Fibroblast of the aortic adventitia (primary cell): ENCODE measurements around the gene ZNF628. TPM values are rescaled to one million over a fixed set of nuclear protein-coding genes. Genes with fewer than 3 reads are reported as not detected.

Experiments used
- DNase-seq: peaks from one replicate; pipeline ENCODE4 v3.0.0-alpha.2; 2010; ENCODE audit warnings: low read depth
- H3K4me3 ChIP-seq: 2 replicates; pipeline ENCODE4 v1.5.1; 2011; ENCODE audit warnings: low read depth, mild to moderate bottlenecking, control low read depth, low read length, moderate library complexity
- total RNA-seq: library from RNA; depleted of rRNA; stranded (reverse); fragments of >200 nt; gene quantifications from 2 replicates; pipeline ENCODE4 v1.2.3, GENCODE V29; 2012; ENCODE audit warnings: low replicate concordance
- TF ChIP-seq, protein P1 (sequence below): IDR thresholded peaks from 2 replicates; pipeline ENCODE4 v1.5.1; 2011; ENCODE audit warnings: mild to moderate bottlenecking, low read length, control low read depth, inconsistent platforms; ENCODE audit not compliant: insufficient read depth

ZNF628 gene
- total RNA-seq, 1 donor = 3.8 TPM

- H3K4me3 ChIP-seq = no peak overlapping the region
- TF ChIP-seq, protein P1, sequence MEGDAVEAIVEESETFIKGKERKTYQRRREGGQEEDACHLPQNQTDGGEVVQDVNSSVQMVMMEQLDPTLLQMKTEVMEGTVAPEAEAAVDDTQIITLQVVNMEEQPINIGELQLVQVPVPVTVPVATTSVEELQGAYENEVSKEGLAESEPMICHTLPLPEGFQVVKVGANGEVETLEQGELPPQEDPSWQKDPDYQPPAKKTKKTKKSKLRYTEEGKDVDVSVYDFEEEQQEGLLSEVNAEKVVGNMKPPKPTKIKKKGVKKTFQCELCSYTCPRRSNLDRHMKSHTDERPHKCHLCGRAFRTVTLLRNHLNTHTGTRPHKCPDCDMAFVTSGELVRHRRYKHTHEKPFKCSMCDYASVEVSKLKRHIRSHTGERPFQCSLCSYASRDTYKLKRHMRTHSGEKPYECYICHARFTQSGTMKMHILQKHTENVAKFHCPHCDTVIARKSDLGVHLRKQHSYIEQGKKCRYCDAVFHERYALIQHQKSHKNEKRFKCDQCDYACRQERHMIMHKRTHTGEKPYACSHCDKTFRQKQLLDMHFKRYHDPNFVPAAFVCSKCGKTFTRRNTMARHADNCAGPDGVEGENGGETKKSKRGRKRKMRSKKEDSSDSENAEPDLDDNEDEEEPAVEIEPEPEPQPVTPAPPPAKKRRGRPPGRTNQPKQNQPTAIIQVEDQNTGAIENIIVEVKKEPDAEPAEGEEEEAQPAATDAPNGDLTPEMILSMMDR = no peak
- peak; percentile 31 for DNase-seq
Measured at GRCh38 chr19:55488986-55489710, 12.7 kb downstream of the ZNF628 start.

DNA sequence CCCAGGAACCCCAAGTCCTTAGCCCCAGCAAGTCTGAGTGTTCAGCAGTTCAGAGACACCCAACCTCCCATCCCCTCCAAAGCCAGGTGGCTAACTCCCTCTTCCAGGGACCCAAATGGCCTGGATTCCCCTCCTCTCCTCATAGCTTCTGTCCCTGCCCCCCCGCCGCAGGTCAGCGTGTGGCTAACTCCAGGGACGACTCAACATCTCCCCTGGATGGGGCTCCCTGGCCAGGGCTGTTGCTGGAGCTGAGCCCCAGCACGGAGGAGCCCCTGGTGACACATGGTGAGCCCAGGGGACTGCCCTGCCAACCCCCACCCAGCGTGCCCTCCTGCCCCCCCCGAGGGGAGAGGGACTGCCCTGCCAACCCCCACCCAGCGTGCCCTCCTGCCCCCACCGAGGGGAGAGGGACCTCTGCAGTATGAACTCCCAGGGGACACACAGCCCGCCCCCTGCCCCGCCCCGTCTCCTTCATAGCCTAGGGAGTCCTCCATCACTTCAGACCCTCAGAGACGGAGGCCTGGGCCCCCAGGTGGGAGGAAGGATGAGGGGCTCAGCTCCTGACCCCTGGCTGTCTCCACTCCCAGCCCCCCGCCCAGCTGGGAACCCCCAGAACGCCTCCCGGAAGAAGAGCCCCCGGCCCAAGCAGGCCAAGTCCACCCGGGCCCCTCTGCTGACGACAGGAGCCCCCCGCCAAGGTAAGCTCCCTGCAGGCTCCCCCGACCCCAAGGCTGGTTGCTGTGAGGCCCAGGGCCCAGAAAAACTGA, 13.5 kb downstream of the ZNF628 start:
- no peak overlapping the region for H3K4me3 ChIP-seq
- TF ChIP-seq, protein P1 = no peak
- peak; percentile 52 for DNase-seq

- peak; percentile 50 for DNase-seq
- no peak overlapping the region for H3K4me3 ChIP-seq
- TF ChIP-seq, protein P1 = no peak
Measured at GRCh38 chr19:55490478-55491432, 14.3 kb downstream of the ZNF628 start.

DNA sequence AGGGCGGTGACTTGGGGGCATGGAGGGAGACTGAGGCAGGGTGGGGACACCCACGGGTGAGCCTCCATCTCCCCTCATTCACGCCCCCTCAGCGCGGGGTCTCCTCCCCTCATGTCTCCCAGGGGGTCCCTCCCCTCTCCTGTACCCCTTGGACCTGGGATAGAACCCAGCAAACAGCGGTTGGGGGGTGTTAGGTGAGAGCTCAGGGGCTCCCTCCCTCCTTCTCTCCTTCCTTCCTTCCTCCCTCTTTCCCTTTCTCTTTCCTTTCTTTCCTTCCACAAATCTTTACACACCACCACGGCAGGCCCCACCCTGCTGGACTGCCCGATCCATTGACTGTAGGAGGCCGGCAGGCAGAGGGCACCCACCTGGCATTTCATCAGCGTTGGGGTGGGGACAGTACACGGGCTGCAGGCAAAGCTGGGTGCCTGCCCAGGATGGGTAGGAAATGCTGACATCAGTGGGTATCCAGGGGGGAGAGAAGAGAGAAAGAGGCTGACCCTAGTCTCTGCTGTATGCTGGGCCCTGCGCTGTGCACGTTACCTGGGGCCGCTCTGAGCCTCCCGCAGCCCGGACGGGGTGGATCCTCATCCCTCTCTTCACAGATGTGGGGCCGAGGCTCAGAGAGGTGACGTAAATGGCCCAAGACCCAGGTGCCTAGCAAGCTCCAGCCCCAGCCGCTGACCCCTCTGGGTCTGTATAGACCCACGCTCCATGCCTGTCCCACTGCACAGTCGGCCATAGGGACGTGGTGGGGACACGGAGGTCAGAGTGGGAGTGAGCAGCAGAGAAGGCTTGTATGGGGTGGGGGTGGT, 15.3 kb downstream of the ZNF628 start:
- H3K4me3 ChIP-seq = no peak overlapping the region
- no peak for DNase-seq
- TF ChIP-seq, protein P1 = no peak

DNA sequence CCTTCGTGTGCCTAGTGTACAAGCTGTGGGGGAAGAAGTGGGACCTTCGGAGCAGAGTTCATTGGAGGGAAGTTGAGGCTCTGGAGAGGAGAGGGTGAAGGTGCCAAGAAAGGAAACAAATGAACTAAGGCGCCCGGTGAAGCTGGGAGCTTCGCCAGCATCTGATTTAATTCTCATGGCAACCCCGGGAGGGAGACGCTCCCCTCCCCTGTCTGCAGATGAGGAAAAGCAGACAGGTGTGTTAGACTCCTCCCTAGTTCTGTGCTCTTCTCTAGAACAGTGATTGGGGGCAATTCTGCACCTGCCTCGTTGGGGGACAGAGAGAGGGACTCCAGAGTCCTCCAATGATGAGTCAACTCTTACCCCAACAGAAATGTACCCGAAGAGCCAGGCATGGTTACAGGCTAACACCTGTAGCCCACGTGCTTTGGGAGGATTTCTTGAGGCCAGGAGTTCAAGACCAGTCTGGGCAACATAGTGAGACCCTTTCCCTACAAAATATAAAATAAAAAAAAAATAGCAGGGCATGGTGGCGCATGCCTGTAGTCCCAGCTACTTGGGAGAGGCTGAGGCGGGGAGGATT, 16.0 kb downstream of the ZNF628 start:
- no peak overlapping the region for H3K4me3 ChIP-seq
- TF ChIP-seq, protein P1 = no peak
- no peak for DNase-seq
